Suprapubic skin (tissue), 4 donors: ENCODE results near the gene SHC2. TPM values are rescaled to one million over a fixed set of nuclear protein-coding genes. Genes with fewer than 3 reads are reported as not detected.

Source experiments
- DNase-seq, 2 donors: peaks; one replicate each; pipeline ENCODE4 v3.0.0-alpha.2; 2019; ENCODE audit warnings: low spot score in 2 of 2
- H3K27ac ChIP-seq: fragments of 200-600 bp; sonication (generic); one replicate; pipeline ENCODE4 v1.5.1; 2019
- H3K27me3 ChIP-seq: fragments of 200-600 bp; sonication (generic); one replicate; pipeline ENCODE4 v1.5.1; 2019
- H3K36me3 ChIP-seq: fragments of 200-600 bp; sonication (generic); one replicate; pipeline ENCODE4 v1.5.1; 2019
- H3K4me1 ChIP-seq: fragments of 200-600 bp; sonication (generic); one replicate; pipeline ENCODE4 v1.5.1; 2019
- H3K4me3 ChIP-seq: fragments of 200-600 bp; sonication (generic); one replicate; pipeline ENCODE4 v1.5.1; 2019; ENCODE audit warnings: mild to moderate bottlenecking
- H3K9me3 ChIP-seq: fragments of 200-600 bp; sonication (generic); one replicate; pipeline ENCODE4 v1.5.1; 2019
- CTCF ChIP-seq, 2 donors: fragments of 200-600 bp in 1 of 2; fragments of 450-650 bp in 1 of 2; sonication (generic) in 1 of 2; IDR thresholded peaks; one replicate each; pipeline ENCODE4 v1.5.1; 2016 to 2019; ENCODE audit warnings: antibody characterized with exemption in 2 of 2, mild to moderate bottlenecking in 1 of 2, moderate library complexity in 1 of 2
- EP300 ChIP-seq: sonication (generic); formaldehyde crosslinking; IDR thresholded peaks from one replicate; pipeline ENCODE4 v1.6.1; 2017; ENCODE audit warnings: antibody characterized with exemption
- POLR2A ChIP-seq, 2 donors: fragments of 450-650 bp; IDR thresholded peaks; one replicate each; pipeline ENCODE4 v1.6.1; 2017; ENCODE audit warnings: antibody characterized with exemption in 2 of 2, mild to moderate bottlenecking in 2 of 2, moderate library complexity in 2 of 2
- POLR2AphosphoS5 ChIP-seq, 3 donors: sonication (generic); formaldehyde crosslinking; IDR thresholded peaks; one replicate each; pipeline ENCODE4 v1.6.1; 2017; ENCODE audit warnings: antibody characterized with exemption in 3 of 3
- WGBS: methylation state at CpG from one replicate; pipeline ENCODE4 v1.1.5; 2018; 5-methylcytosine and 5-hydroxymethylcytosine counted together
- total RNA-seq, 4 donors: library from RNA; depleted of rRNA; stranded (reverse); fragments of >200 nt; gene quantifications; one replicate each; pipeline ENCODE4 v1.1.0, GENCODE V29; 2016

The SHC2 gene
- total RNA-seq, 4 donors from 2014 or later, result 16.3 to 40.7 (median 19.6) TPM

GRCh38 chr19:441213-441836, 19.5 kb downstream of the SHC2 start:
- 61% methylated on average over 23 of the region's 23 CpGs for WGBS
- TF ChIP-seq POLR2AphosphoS5 (IDR thresholded peaks at IDR 0.05) (no peak), EP300 (no peak), CTCF (IDR thresholded peaks at IDR 0.05) (no peak), POLR2A (IDR thresholded peaks at IDR 0.05) (no peak)

GRCh38 chr19:440391-441212, 20.2 kb downstream of the SHC2 start:
- H3K36me3 ChIP-seq, result no peaks in the 10 kb centered on the region
- DNase-seq, result no peak
- TF ChIP-seq CTCF (IDR thresholded peaks at IDR 0.05) (no peak), POLR2AphosphoS5 (IDR thresholded peaks at IDR 0.05) (no peak), EP300 (no peak), POLR2A (IDR thresholded peaks at IDR 0.05) (no peak)
- no peak overlapping the region for H3K4me3 ChIP-seq
- WGBS, result 85% methylated on average over 47 of the region's 48 CpGs
- peaks cover 15% of the 10 kb centered on the region for H3K27me3 ChIP-seq
- no peak overlapping the region for H3K27ac ChIP-seq
- no peaks in the 10 kb centered on the region for H3K4me1 ChIP-seq
- no peaks in the 10 kb centered on the region for H3K9me3 ChIP-seq

More at GRCh38 chr19:441213-441836, 19.5 kb downstream of the SHC2 start:
- no peaks in the 10 kb centered on the region for H3K36me3 ChIP-seq
- H3K4me1 ChIP-seq, result no peaks in the 10 kb centered on the region
- H3K27ac ChIP-seq, result no peak overlapping the region
- H3K27me3 ChIP-seq, result peaks cover 15% of the 10 kb centered on the region
- no peak overlapping the region for H3K4me3 ChIP-seq
- no peaks in the 10 kb centered on the region for H3K9me3 ChIP-seq
- no peak for DNase-seq

- 81% methylated on average over 18 of the region's 27 CpGs for WGBS
- no peak overlapping the region for H3K4me3 ChIP-seq
- peaks cover 15% of the 10 kb centered on the region for H3K27me3 ChIP-seq
- no peaks in the 10 kb centered on the region for H3K9me3 ChIP-seq
- no peaks in the 10 kb centered on the region for H3K4me1 ChIP-seq
- TF ChIP-seq EP300 (no peak), CTCF (IDR thresholded peaks at IDR 0.05) (no peak), POLR2AphosphoS5 (IDR thresholded peaks at IDR 0.05) (no peak), POLR2A (IDR thresholded peaks at IDR 0.05) (no peak)
- DNase-seq, result no peak
- no peak overlapping the region for H3K27ac ChIP-seq
- no peaks in the 10 kb centered on the region for H3K36me3 ChIP-seq
Measured at GRCh38 chr19:439167-439900, 21.5 kb downstream of the SHC2 start.

GRCh38 chr19:438416-438958, 22.3 kb downstream of the SHC2 start:
- peaks cover 15% of the 10 kb centered on the region for H3K27me3 ChIP-seq
- WGBS, result 61% methylated on average over 19 of the region's 29 CpGs
- H3K4me3 ChIP-seq, result no peak overlapping the region
- no peak overlapping the region for H3K27ac ChIP-seq
- H3K4me1 ChIP-seq, result no peaks in the 10 kb centered on the region
- no peak for DNase-seq
- H3K36me3 ChIP-seq, result no peaks in the 10 kb centered on the region
- no peaks in the 10 kb centered on the region for H3K9me3 ChIP-seq
- TF ChIP-seq CTCF (IDR thresholded peaks at IDR 0.05) (no peak), POLR2A (IDR thresholded peaks at IDR 0.05) (no peak), EP300 (no peak), POLR2AphosphoS5 (IDR thresholded peaks at IDR 0.05) (no peak)
